H1 (cell line): Measurements from ENCODE around the gene NEDD4. TPM values are rescaled to one million over a fixed set of nuclear protein-coding genes. Genes with fewer than 3 reads are reported as not detected.

ENCODE experiments used
- CTCF ChIA-PET: fragments of 300-600 bp; sonication (Branson Sonifier 250); formaldehyde crosslinking; loops from one replicate; lab custom pipeline; 2021; ENCODE audit not compliant: partially characterized antibody; lab: Charles Lee
- POLR2A ChIA-PET: fragments of 300-600 bp; sonication (Branson Sonifier 250); formaldehyde crosslinking; loops from one replicate; lab custom pipeline; 2021; ENCODE audit warnings: inconsistent platforms; ENCODE audit not compliant: partially characterized antibody; lab: Charles Lee
- DNase-seq, 2 experiments: peaks; one replicate each; pipeline versions ENCODE4 v3.0.0 to v3.0.0-alpha.2; 2010 to 2022; ENCODE audit warnings: low spot score in 2 of 2, low read depth in 1 of 2, mixed read lengths in 1 of 2
- FAIRE-seq: peaks from 2 replicates; lab custom pipeline; 2011; peaks lifted over from hg19 to GRCh38; lab: Jason Lieb, UNC
- H2AFZ ChIP-seq: 2 replicates; pipeline ENCODE4 v1.8.1; 2012; ENCODE audit warnings: low read length, inconsistent platforms
- H2AK5ac ChIP-seq: 2 replicates; pipeline ENCODE4 v1.6.1; 2013; ENCODE audit warnings: low read depth, low read length
- H2BK120ac ChIP-seq: replicated peaks from 2 replicates; pipeline ENCODE3; 2013; ENCODE audit warnings: low read depth, low read length, inconsistent platforms
- H2BK12ac ChIP-seq: 2 replicates; pipeline ENCODE4 v1.6.1; 2013; ENCODE audit warnings: low read depth, low read length
- H2BK15ac ChIP-seq: 2 replicates; pipeline ENCODE4 v1.6.1; 2013; ENCODE audit warnings: low read length
- H2BK20ac ChIP-seq: 2 replicates; pipeline ENCODE4 v1.6.1; 2013; ENCODE audit warnings: low read length
- H2BK5ac ChIP-seq: 2 replicates; pipeline ENCODE4 v1.6.1; 2013; ENCODE audit warnings: low read depth, low read length
- H3K14ac ChIP-seq: 2 replicates; pipeline ENCODE4 v1.6.1; 2013; ENCODE audit warnings: inconsistent platforms; ENCODE audit not compliant: insufficient read length
- H3K18ac ChIP-seq: 2 replicates; pipeline ENCODE4 v1.6.1; 2013; ENCODE audit warnings: low read length; ENCODE audit errors: extremely low read depth
- H3K23ac ChIP-seq: 2 replicates; pipeline ENCODE4 v1.6.1; 2013; ENCODE audit warnings: inconsistent platforms; ENCODE audit not compliant: insufficient read length
- H3K23me2 ChIP-seq: 2 replicates; pipeline ENCODE4 v1.6.1; 2013; ENCODE audit warnings: low read depth, low read length
- H3K27ac ChIP-seq: 2 replicates; pipeline ENCODE4 v1.6.1; 2011; ENCODE audit warnings: low read depth, low read length, inconsistent platforms
- H3K27me3 ChIP-seq, 4 experiments: replicated peaks in 1 of 4; 1 replicate in 1 of 4; 2 replicates in 3 of 4; pipeline versions ENCODE4 v1.6.1 to v1.8.1; 2011 to 2013; ENCODE audit warnings: low read length in 3 of 4, mild to moderate bottlenecking in 3 of 4, inconsistent platforms in 2 of 4, mixed read lengths in 2 of 4, moderate library complexity in 1 of 4; ENCODE audit not compliant: control insufficient read depth in 3 of 4, insufficient read depth in 3 of 4; ENCODE audit errors: extremely low read depth in 1 of 4
- H3K36me3 ChIP-seq, 4 experiments: 2 replicates each; pipeline versions ENCODE4 v1.6.1 to v1.8.1; 2011 to 2013; ENCODE audit warnings: mild to moderate bottlenecking in 4 of 4, low read length in 3 of 4, moderate library complexity in 2 of 4, control low read depth in 1 of 4, inconsistent platforms in 1 of 4; ENCODE audit not compliant: insufficient read depth in 4 of 4, control insufficient read depth in 2 of 4
- H3K4ac ChIP-seq: replicated peaks from 2 replicates; pipeline ENCODE3; 2013; ENCODE audit warnings: low read length, low read depth, mixed read lengths, inconsistent platforms; ENCODE audit not compliant: insufficient read length
- H3K4me1 ChIP-seq, 4 experiments: replicated peaks in 1 of 4; 1 replicate in 1 of 4; 2 replicates in 3 of 4; pipeline versions ENCODE4 v1.6.1 to v1.8.1; 2011 to 2013; ENCODE audit warnings: low read length in 3 of 4, inconsistent platforms in 2 of 4, mixed read lengths in 1 of 4; ENCODE audit not compliant: insufficient read depth in 4 of 4, control insufficient read depth in 3 of 4
- H3K4me2 ChIP-seq, 2 experiments: 2 replicates each; pipeline versions ENCODE4 v1.6.1 to v1.8.1; 2011 to 2013; ENCODE audit warnings: low read depth in 2 of 2, low read length in 2 of 2, control low read depth in 1 of 2, inconsistent platforms in 1 of 2, mild to moderate bottlenecking in 1 of 2; ENCODE audit not compliant: insufficient read depth in 1 of 2
- H3K4me3 ChIP-seq, 4 experiments: fragments of 200-600, 300-600 bp in 1 of 4; sonication (generic), shearing (Covaris generic), sonication (Bioruptor Twin) in 1 of 4; 2 replicates each; pipeline versions ENCODE4 v1.5.1 to v1.8.1; 2011 to 2016; ENCODE audit warnings: low read length in 4 of 4, low read depth in 3 of 4, control low read depth in 2 of 4, inconsistent platforms in 2 of 4, mild to moderate bottlenecking in 2 of 4, mixed read lengths in 1 of 4, moderate library complexity in 1 of 4; ENCODE audit not compliant: insufficient read depth in 2 of 4; ENCODE audit errors: extremely low read depth in 1 of 4
- H3K56ac ChIP-seq: replicated peaks from 2 replicates; pipeline ENCODE3; 2013; ENCODE audit warnings: low read depth, mild to moderate bottlenecking, mixed read lengths, low read length, inconsistent platforms; ENCODE audit not compliant: insufficient read length
- H3K79me1 ChIP-seq: 2 replicates; pipeline ENCODE4 v1.6.1; 2013; ENCODE audit warnings: low read depth, low read length, control low read depth
- H3K79me2 ChIP-seq, 2 experiments: 2 replicates each; pipeline versions ENCODE4 v1.6.1 to v1.8.1; 2012 to 2013; ENCODE audit warnings: low read length in 2 of 2, mild to moderate bottlenecking in 2 of 2, inconsistent platforms in 1 of 2; ENCODE audit not compliant: insufficient read depth in 2 of 2, control insufficient read depth in 1 of 2
- H3K9ac ChIP-seq, 4 experiments: replicated peaks in 1 of 4; 1 replicate in 1 of 4; 2 replicates in 3 of 4; pipeline versions ENCODE4 v1.6.1 to v1.8.1; 2011 to 2013; ENCODE audit warnings: low read depth in 3 of 4, low read length in 3 of 4, control low read depth in 2 of 4, mild to moderate bottlenecking in 2 of 4, moderate library complexity in 2 of 4, inconsistent platforms in 1 of 4; ENCODE audit errors: extremely low read depth in 1 of 4
- H3K9me3 ChIP-seq, 2 experiments: 2 replicates each; pipeline versions ENCODE4 v1.6.1 to v1.8.1; 2012 to 2013; ENCODE audit warnings: mild to moderate bottlenecking in 2 of 2, moderate library complexity in 2 of 2, control low read depth in 1 of 2, inconsistent platforms in 1 of 2, low read depth in 1 of 2, low read length in 1 of 2, mixed read lengths in 1 of 2; ENCODE audit not compliant: insufficient read depth in 2 of 2
- H4K20me1 ChIP-seq, 2 experiments: replicated peaks in 1 of 2; 2 replicates each; pipeline versions ENCODE3 to v1.8.1; 2011 to 2013; ENCODE audit warnings: inconsistent platforms in 2 of 2, low read length in 2 of 2, mild to moderate bottlenecking in 1 of 2; ENCODE audit not compliant: insufficient read depth in 2 of 2, control insufficient read depth in 1 of 2
- H4K5ac ChIP-seq: 2 replicates; pipeline ENCODE4 v1.6.1; 2013; ENCODE audit warnings: low read length, low read depth, mixed read lengths, inconsistent platforms; ENCODE audit not compliant: insufficient read length
- H4K8ac ChIP-seq: 2 replicates; pipeline ENCODE4 v1.8.0; 2013; ENCODE audit warnings: mild to moderate bottlenecking, moderate library complexity, low read length, inconsistent platforms; ENCODE audit not compliant: insufficient read depth; ENCODE audit errors: extremely low read depth
- H4K91ac ChIP-seq: replicated peaks from 2 replicates; pipeline ENCODE3; 2013; ENCODE audit warnings: low read length, mixed read lengths, inconsistent platforms; ENCODE audit not compliant: insufficient read length
- ATF2 ChIP-seq: IDR thresholded peaks from 2 replicates; pipeline ENCODE4 v1.6.1; 2012; ENCODE audit warnings: low read length, inconsistent platforms
- KDM4A ChIP-seq: IDR thresholded peaks from one replicate; pipeline ENCODE4 v1.7.1; 2012; ENCODE audit warnings: low read depth, mild to moderate bottlenecking, moderate library complexity, low read length, inconsistent platforms; ENCODE audit not compliant: severe bottlenecking
- RBBP5 ChIP-seq: IDR thresholded peaks from 2 replicates; pipeline ENCODE4 v1.7.1; 2012; ENCODE audit warnings: low read depth, mild to moderate bottlenecking, inconsistent platforms, low read length, moderate library complexity, borderline replicate concordance
- WGBS, 2 experiments: shearing (Covaris generic) in 1 of 2; methylation state at CpG; one replicate each; pipeline versions ENCODE4 v1.1.6 to v1.1.7; 2013 to 2015; ENCODE audit warnings: low lambda C conversion rate in 2 of 2, mixed read lengths in 2 of 2, inconsistent platforms in 1 of 2, low coverage in 1 of 2, missing lambda C conversion rate in 1 of 2; ENCODE audit not compliant: insufficient replicate concordance in 2 of 2, insufficient coverage in 1 of 2, insufficient read length in 1 of 2; ENCODE audit errors: extremely low coverage in 1 of 2, missing lambda C conversion rate in 1 of 2; 5-methylcytosine and 5-hydroxymethylcytosine counted together
- polyA plus RNA-seq, 7 experiments: library from polyadenylated mRNA; depleted of rRNA in 3 of 7; stranded (reverse) in 5 of 7; unstranded in 2 of 7; fragments of >200 nt in 5 of 7; fragments of 200-250 nt in 2 of 7; gene quantifications; 1 replicate in 5 of 7; 2 replicates in 1 of 7; 4 replicates in 1 of 7; pipeline versions ENCODE4 v1.2.1 to v1.2.3, GENCODE V29; 2011 to 2013; ENCODE audit warnings: missing spikeins in 2 of 7, mixed read lengths in 2 of 7
- total RNA-seq: library from RNA; stranded (reverse); fragmentation: NEBNext Ultra II Directional; extraction: Animal tissue kit (Norgen Biotek cat#: 25700); gene quantifications from 2 replicates; pipeline ENCODE4 v1.2.1, GENCODE V29; 2021

Gene NEDD4
- total and polyA plus RNA-seq, 2 of the 8 experiments (the other 6 are each of a cell fraction or from before 2014, with no cell fraction given), result 0.95 to 3.9 TPM

DNA sequence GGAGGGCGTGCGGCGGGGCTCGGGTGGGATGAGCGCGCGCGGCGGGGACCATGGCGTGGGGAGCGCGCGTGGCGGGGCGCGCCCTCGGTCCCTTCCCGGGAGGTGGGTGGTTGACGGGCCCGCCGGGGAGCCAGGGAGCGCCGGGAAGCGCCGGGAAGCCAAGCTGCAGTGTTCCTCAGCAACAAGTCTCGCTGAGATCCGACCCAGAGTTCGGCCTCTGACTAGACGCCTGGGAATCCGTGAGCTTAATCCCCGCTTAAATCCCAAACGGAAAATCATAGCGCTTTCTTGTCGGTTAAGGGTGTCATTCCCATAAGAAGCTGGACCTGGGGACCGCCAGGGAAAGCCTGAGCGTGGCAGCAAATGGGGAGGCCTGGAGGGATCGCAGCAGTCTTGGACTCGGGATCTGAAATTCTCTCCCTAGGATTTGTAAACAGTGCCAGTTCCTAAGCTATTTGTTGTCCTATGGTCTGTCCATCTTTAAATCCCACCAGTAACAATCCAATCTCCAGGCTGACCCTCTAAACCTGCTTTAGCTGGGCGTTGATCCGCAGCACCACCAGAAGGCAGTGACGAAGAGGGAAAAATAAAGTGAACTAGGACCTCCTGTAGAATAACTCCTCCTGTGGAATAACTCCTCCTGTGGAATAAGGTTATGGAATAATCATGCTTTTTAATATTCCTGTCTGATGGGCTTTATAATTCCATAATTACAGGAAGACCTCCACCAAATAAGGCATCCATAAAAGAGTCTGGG lies 570 bp upstream of the NEDD4 start:
- FAIRE-seq, result no peak
- Histone ChIP-seq H3K79me2 (no peaks in the 10 kb centered on the region), H2BK15ac (no peak overlapping the region)

More for the DNA sequence above, 570 bp upstream of the NEDD4 start:
- peak overlapping the region; percentile 69 to 92 for H3K4me2 ChIP-seq
- DNase-seq, result peak in 1 of 2 experiments; percentile 57
- H4K91ac ChIP-seq, result no peak overlapping the region
- no peak overlapping the region for H2BK12ac ChIP-seq
- H3K27me3 ChIP-seq, result peaks cover 0 to 10% (median 4%) of the 10 kb centered on the region in 4 experiments; a peak in 2 of 7 replicates
- H3K23me2 ChIP-seq, result peaks cover 3% of the 10 kb centered on the region; the same call in 1 of the 2 replicates
- H2BK120ac ChIP-seq, result no peak overlapping the region
- POLR2A ChIA-PET, result no interaction called here
- peak overlapping the region; percentile 71 to 84 (median 82) for H3K4me3 ChIP-seq
- 5% methylated on average over 23 of the region's 41 CpGs; no CpG with 5 or more reads in 1 of the 2 experiments for WGBS, 2 experiments
- TF ChIP-seq KDM4A, result peak; percentile 23
- TF ChIP-seq ATF2, result no peak
- TF ChIP-seq RBBP5, result peak; percentile 8; the same call in 1 of the 2 replicates
- H3K79me1 ChIP-seq, result no peaks in the 10 kb centered on the region
- no peak overlapping the region for H3K14ac ChIP-seq
- no peak overlapping the region for H2BK20ac ChIP-seq
- H3K18ac ChIP-seq, result no peak overlapping the region; the same call in 1 of the 2 replicates
- no peak overlapping the region for H4K8ac ChIP-seq
- H4K5ac ChIP-seq, result no peak overlapping the region
- peak overlapping the region in 1 of 4 experiments; percentile 46; a peak in 4 of 7 replicates for H3K9ac ChIP-seq
- no peaks in the 10 kb centered on the region for H4K20me1 ChIP-seq
- CTCF ChIA-PET, result interaction anchor here (0.7 to 2.0 kb wide), 5 partner anchors 24 to 250 kb away, joined by 3 to 5 read pairs (median 4); no protein-coding TSS in a partner anchor
- no peak overlapping the region for H3K4ac ChIP-seq
- no peak overlapping the region for H3K27ac ChIP-seq
- no peak overlapping the region for H2BK5ac ChIP-seq
- no peaks in the 10 kb centered on the region for H3K4me1 ChIP-seq
- H2AK5ac ChIP-seq, result no peak overlapping the region
- no peaks in the 10 kb centered on the region for H3K9me3 ChIP-seq
- H3K23ac ChIP-seq, result no peak overlapping the region
- H3K56ac ChIP-seq, result no peak overlapping the region
- H2AFZ ChIP-seq, result peak overlapping the region; percentile 89
- H3K36me3 ChIP-seq, result no peaks in the 10 kb centered on the region
